ENCODE results near the gene LRRTM4. TPM values are rescaled to one million over a fixed set of nuclear protein-coding genes. Genes with fewer than 3 reads are reported as not detected.

The LRRTM4 gene
- total and polyA plus RNA-seq, 10 of the 15 experiments (the other 5 are each of a cell fraction or from before 2014, with no cell fraction given), result 0.01 to 1.0 TPM; not detected in 8

GRCh38 chr2:76721226-76721625 lies 801.0 kb downstream of the LRRTM4 start:
- Histone ChIP-seq H3K27me3 (replicated peaks in 1 of 2; ENCODE audit: control insufficient read depth in 2 of 2, insufficient read depth in 2 of 2, low read length in 1 of 2) (no peaks in the 10 kb centered on the region), H2AFZ (ENCODE audit: control insufficient read depth, low read depth, low read length) (no peak overlapping the region), H3K4me1 (ENCODE audit: control insufficient read depth, insufficient read depth, low read length) (no peaks in the 10 kb centered on the region), H3K36me3 (ENCODE audit: control insufficient read depth in 2 of 2, insufficient read depth in 2 of 2, low read length in 1 of 2) (no peaks in the 10 kb centered on the region), H3K9me3 (replicated peaks; ENCODE audit: control insufficient read depth, insufficient read depth, low read length) (no peaks in the 10 kb centered on the region), H3K4me2 (ENCODE audit: control insufficient read depth, insufficient read depth) (no peak overlapping the region), H3K79me2 (ENCODE audit: control insufficient read depth, insufficient read depth, low read length) (no peaks in the 10 kb centered on the region), H4K20me1 (ENCODE audit: control insufficient read depth, insufficient read depth) (no peaks in the 10 kb centered on the region), H3K4me3 (no peak overlapping the region), H3K27ac (ENCODE audit: control insufficient read depth, insufficient read depth) (no peak overlapping the region), H3K9ac (ENCODE audit: control insufficient read depth, insufficient read depth, low read length) (no peak overlapping the region)
- no peak for FAIRE-seq
- CTCF ChIA-PET, result no interaction called here
- POLR2A ChIA-PET, result no interaction called here
- no peak for DNase-seq (ENCODE audit: low read depth, low spot score)
- BruUV-seq (replicated peaks), result no TSS peak
- TF ChIP-seq ZNF274 (IDR thresholded peaks at IDR 0.05; ENCODE audit: insufficient read depth, insufficient read length), result no peak
- TF ChIP-seq RAD21 (IDR thresholded peaks at IDR 0.05; ENCODE audit: insufficient read depth, low read depth, low read length), result no peak
- no peak for TF ChIP-seq NR2C2 (IDR thresholded peaks at IDR 0.05; ENCODE audit: borderline replicate concordance, control insufficient read depth, insufficient read length, low read depth)
- in situ Hi-C loops (cut with MboI) (no loop called here), intact Hi-C loops (cut with micrococcal nuclease; ENCODE audit: unreplicated experiment) (no loop called here)
- no peak for ATAC-seq
- SMC1A ChIA-PET (ENCODE audit: uncharacterized antibody, unreplicated experiment), result no interaction called here
- RAD21 ChIA-PET (ENCODE audit: unreplicated experiment), result no interaction called here
- WGBS (ENCODE audit: insufficient coverage, insufficient replicate concordance, low lambda C conversion rate, missing lambda C conversion rate), result 25% methylated on average over 3 of the region's 3 CpGs

- BruUV-seq (replicated peaks), result no TSS peak
- intact Hi-C loops (cut with micrococcal nuclease; ENCODE audit: unreplicated experiment) (no loop called here), in situ Hi-C loops (cut with MboI) (no loop called here)
- H3K9me3 ChIP-seq (replicated peaks; ENCODE audit: control insufficient read depth, insufficient read depth, low read length), result no peaks in the 10 kb centered on the region
- no peaks in the 10 kb centered on the region for H3K36me3 ChIP-seq (ENCODE audit: control insufficient read depth in 2 of 2, insufficient read depth in 2 of 2, low read length in 1 of 2)
- H4K20me1 ChIP-seq (ENCODE audit: control insufficient read depth, insufficient read depth), result no peaks in the 10 kb centered on the region
- FAIRE-seq (no peak), ATAC-seq (no peak), DNase-seq (ENCODE audit: low read depth, low spot score) (no peak)
- H3K27me3 ChIP-seq (replicated peaks in 1 of 2; ENCODE audit: control insufficient read depth in 2 of 2, insufficient read depth in 2 of 2, low read length in 1 of 2), result no peaks in the 10 kb centered on the region
- no peak overlapping the region for H3K4me2 ChIP-seq (ENCODE audit: control insufficient read depth, insufficient read depth)
- TF ChIP-seq NBN (IDR thresholded peaks at IDR 0.05) (no peak), POLR2AphosphoS5 (IDR thresholded peaks at IDR 0.05; ENCODE audit: low read length) (no peak)
- ChIA-PET RAD21 (ENCODE audit: unreplicated experiment) (no interaction called here), POLR2A (no interaction called here), SMC1A (ENCODE audit: uncharacterized antibody, unreplicated experiment) (no interaction called here), CTCF (no interaction called here)
- H3K4me1 ChIP-seq (ENCODE audit: control insufficient read depth, insufficient read depth, low read length), result no peaks in the 10 kb centered on the region
- H3K27ac ChIP-seq (ENCODE audit: control insufficient read depth, insufficient read depth), result no peak overlapping the region
- no peak overlapping the region for H2AFZ ChIP-seq (ENCODE audit: control insufficient read depth, low read depth, low read length)
- H3K9ac ChIP-seq (ENCODE audit: control insufficient read depth, insufficient read depth, low read length), result no peak overlapping the region
- WGBS (ENCODE audit: insufficient coverage, insufficient replicate concordance, low lambda C conversion rate, missing lambda C conversion rate), result 7% methylated on average over 3 of the region's 3 CpGs
- H3K4me3 ChIP-seq, result no peak overlapping the region
- H3K79me2 ChIP-seq (ENCODE audit: control insufficient read depth, insufficient read depth, low read length), result no peaks in the 10 kb centered on the region
These were observed 808.9 kb downstream of the LRRTM4 start for GRCh38 chr2:76713312-76713711.

Measured in GM12878 (cell line).